Prostate gland (tissue), 2 donors: ENCODE results near the gene KCTD1. TPM values are rescaled to one million over a fixed set of nuclear protein-coding genes. Genes with fewer than 3 reads are reported as not detected.

Experiments used
- DNase-seq: peaks from one replicate; pipeline ENCODE4 v3.0.0-alpha.2; 2019; ENCODE audit warnings: low spot score
- H3K27ac ChIP-seq, 2 donors: fragments of 200-600 bp; sonication (generic); 2 replicates each; pipeline ENCODE4 v1.5.1; 2017 to 2019
- H3K27me3 ChIP-seq: fragments of 200-600 bp; sonication (generic); replicated peaks from 2 replicates; pipeline ENCODE4 v1.5.1; 2019; ENCODE audit not compliant: insufficient read depth
- H3K36me3 ChIP-seq, 2 donors: fragments of 200-600 bp; sonication (generic); 1 replicate in 1 of 2; 2 replicates in 1 of 2; pipeline versions ENCODE4 v1.5.1 to v1.8.1; 2017 to 2019
- H3K4me1 ChIP-seq: fragments of 200-600 bp; sonication (generic); replicated peaks from 2 replicates; pipeline ENCODE4 v1.5.1; 2019
- H3K4me3 ChIP-seq, 2 donors: fragments of 200-600 bp; sonication (generic); 2 replicates each; pipeline ENCODE4 v1.5.1; 2017 to 2019
- H3K9me3 ChIP-seq: fragments of 200-600 bp; sonication (generic); 2 replicates; pipeline ENCODE4 v1.5.1; 2017
- CTCF ChIP-seq, 4 experiments: fragments of 200-600 bp in 2 of 4; fragments of 450-650 bp in 2 of 4; sonication (generic) in 2 of 4; IDR thresholded peaks; 1 replicate in 3 of 4; 2 replicates in 1 of 4; pipeline ENCODE4 v1.5.1; 2016 to 2019; ENCODE audit warnings: antibody characterized with exemption in 4 of 4, mild to moderate bottlenecking in 2 of 4, moderate library complexity in 2 of 4
- POLR2A ChIP-seq: fragments of 450-650 bp; IDR thresholded peaks from one replicate; pipeline ENCODE4 v1.6.1; 2016; ENCODE audit warnings: antibody characterized with exemption, mild to moderate bottlenecking
- POLR2AphosphoS5 ChIP-seq: sonication (generic); formaldehyde crosslinking; IDR thresholded peaks from one replicate; pipeline ENCODE4 v1.6.1; 2017; ENCODE audit warnings: antibody characterized with exemption
- WGBS: methylation state at CpG from one replicate; pipeline ENCODE4 v1.1.5; 2018; 5-methylcytosine and 5-hydroxymethylcytosine counted together
- intact Hi-C: fragments of 100-400 bp; cut with DNase I; formaldehyde crosslinking; loops from one replicate; pipeline ENCODE4 v1.14.2; 2022
- total RNA-seq, 2 donors: library from RNA; depleted of rRNA; stranded (reverse); fragments of >200 nt; gene quantifications; one replicate each; pipeline ENCODE4 v1.1.0, GENCODE V29; 2016

Gene KCTD1
- total RNA-seq, 2 donors from 2014 or later = 24.7 to 40.5 TPM

GRCh38 chr18:26432651-26433424 is 115.5 kb downstream of the KCTD1 start:
- no peak for DNase-seq
- Histone ChIP-seq H3K27ac (no peak overlapping the region), H3K27me3 (no peaks in the 10 kb centered on the region), H3K4me3 (no peak overlapping the region), H3K4me1 (no peaks in the 10 kb centered on the region), H3K9me3 (no peaks in the 10 kb centered on the region), H3K36me3 (no peaks in the 10 kb centered on the region)
- intact Hi-C loops = no loop called here
- TF ChIP-seq CTCF (IDR thresholded peaks at IDR 0.05) = no peak
- 89% methylated on average over 5 of the region's 5 CpGs for WGBS

- Histone ChIP-seq H3K9me3 (no peaks in the 10 kb centered on the region), H3K36me3 (no peaks in the 10 kb centered on the region), H3K4me1 (no peaks in the 10 kb centered on the region), H3K4me3 (no peak overlapping the region), H3K27ac (no peak overlapping the region), H3K27me3 (no peaks in the 10 kb centered on the region)
- 35% methylated on average over 5 of the region's 5 CpGs for WGBS
- TF ChIP-seq POLR2A = no peak
- no peak for TF ChIP-seq CTCF (IDR thresholded peaks at IDR 0.05)
- TF ChIP-seq POLR2AphosphoS5 = no peak
- DNase-seq = no peak
- intact Hi-C loops = no loop called here
These were observed 118.7 kb downstream of the KCTD1 start for GRCh38 chr18:26429535-26430226.

GRCh38 chr18:26425148-26425531 is 123.2 kb downstream of the KCTD1 start:
- no peaks in the 10 kb centered on the region for H3K9me3 ChIP-seq
- no peak for TF ChIP-seq CTCF (IDR thresholded peaks at IDR 0.05)
- no peak for TF ChIP-seq POLR2A
- TF ChIP-seq POLR2AphosphoS5 = no peak
- intact Hi-C loops = no loop called here
- DNase-seq = no peak
- 63% methylated on average over 5 of the region's 5 CpGs for WGBS
- no peaks in the 10 kb centered on the region for H3K4me1 ChIP-seq
- no peaks in the 10 kb centered on the region for H3K27me3 ChIP-seq
- no peak overlapping the region for H3K27ac ChIP-seq
- no peak overlapping the region for H3K4me3 ChIP-seq
- H3K36me3 ChIP-seq = no peaks in the 10 kb centered on the region

GRCh38 chr18:26424428-26425147 is 123.8 kb downstream of the KCTD1 start:
- H3K4me1 ChIP-seq = no peaks in the 10 kb centered on the region
- DNase-seq = no peak
- WGBS = 67% methylated on average over 4 of the region's 4 CpGs
- TF ChIP-seq POLR2A (no peak), POLR2AphosphoS5 (no peak), CTCF (IDR thresholded peaks at IDR 0.05) (no peak)
- H3K27ac ChIP-seq = no peak overlapping the region
- intact Hi-C loops = no loop called here
- H3K36me3 ChIP-seq = no peaks in the 10 kb centered on the region
- H3K4me3 ChIP-seq = no peak overlapping the region
- H3K27me3 ChIP-seq = no peaks in the 10 kb centered on the region
- H3K9me3 ChIP-seq = no peaks in the 10 kb centered on the region
